GM20000 (cell line): ENCODE measurements around the gene SSTR1.

Source experiments
- DNase-seq: peaks from one replicate; pipeline ENCODE4 v3.0.0; 2012; ENCODE audit warnings: low spot score
- TF ChIP-seq, protein P1 (sequence below): IDR thresholded peaks from 2 replicates; pipeline ENCODE4 v1.5.1; 2012; ENCODE audit warnings: mild to moderate bottlenecking, control low read depth; ENCODE audit errors: extremely low read depth, missing control alignments

Gene SSTR1

DNA sequence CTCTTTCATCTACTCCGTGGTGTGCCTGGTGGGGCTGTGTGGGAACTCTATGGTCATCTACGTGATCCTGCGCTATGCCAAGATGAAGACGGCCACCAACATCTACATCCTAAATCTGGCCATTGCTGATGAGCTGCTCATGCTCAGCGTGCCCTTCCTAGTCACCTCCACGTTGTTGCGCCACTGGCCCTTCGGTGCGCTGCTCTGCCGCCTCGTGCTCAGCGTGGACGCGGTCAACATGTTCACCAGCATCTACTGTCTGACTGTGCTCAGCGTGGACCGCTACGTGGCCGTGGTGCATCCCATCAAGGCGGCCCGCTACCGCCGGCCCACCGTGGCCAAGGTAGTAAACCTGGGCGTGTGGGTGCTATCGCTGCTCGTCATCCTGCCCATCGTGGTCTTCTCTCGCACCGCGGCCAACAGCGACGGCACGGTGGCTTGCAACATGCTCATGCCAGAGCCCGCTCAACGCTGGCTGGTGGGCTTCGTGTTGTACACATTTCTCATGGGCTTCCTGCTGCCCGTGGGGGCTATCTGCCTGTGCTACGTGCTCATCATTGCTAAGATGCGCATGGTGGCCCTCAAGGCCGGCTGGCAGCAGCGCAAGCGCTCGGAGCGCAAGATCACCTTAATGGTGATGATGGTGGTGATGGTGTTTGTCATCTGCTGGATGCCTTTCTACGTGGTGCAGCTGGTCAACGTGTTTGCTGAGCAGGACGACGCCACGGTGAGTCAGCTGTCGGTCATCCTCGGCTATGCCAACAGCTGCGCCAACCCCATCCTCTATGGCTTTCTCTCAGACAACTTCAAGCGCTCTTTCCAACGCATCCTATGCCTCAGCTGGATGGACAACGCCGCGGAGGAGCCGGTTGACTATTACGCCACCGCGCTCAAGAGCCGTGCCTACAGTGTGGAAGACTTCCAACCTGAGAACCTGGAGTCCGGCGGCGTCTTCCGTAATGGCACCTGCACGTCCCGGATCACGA lies 2.2 kb downstream of the SSTR1 start:
- no peak for DNase-seq
- TF ChIP-seq, protein P1, sequence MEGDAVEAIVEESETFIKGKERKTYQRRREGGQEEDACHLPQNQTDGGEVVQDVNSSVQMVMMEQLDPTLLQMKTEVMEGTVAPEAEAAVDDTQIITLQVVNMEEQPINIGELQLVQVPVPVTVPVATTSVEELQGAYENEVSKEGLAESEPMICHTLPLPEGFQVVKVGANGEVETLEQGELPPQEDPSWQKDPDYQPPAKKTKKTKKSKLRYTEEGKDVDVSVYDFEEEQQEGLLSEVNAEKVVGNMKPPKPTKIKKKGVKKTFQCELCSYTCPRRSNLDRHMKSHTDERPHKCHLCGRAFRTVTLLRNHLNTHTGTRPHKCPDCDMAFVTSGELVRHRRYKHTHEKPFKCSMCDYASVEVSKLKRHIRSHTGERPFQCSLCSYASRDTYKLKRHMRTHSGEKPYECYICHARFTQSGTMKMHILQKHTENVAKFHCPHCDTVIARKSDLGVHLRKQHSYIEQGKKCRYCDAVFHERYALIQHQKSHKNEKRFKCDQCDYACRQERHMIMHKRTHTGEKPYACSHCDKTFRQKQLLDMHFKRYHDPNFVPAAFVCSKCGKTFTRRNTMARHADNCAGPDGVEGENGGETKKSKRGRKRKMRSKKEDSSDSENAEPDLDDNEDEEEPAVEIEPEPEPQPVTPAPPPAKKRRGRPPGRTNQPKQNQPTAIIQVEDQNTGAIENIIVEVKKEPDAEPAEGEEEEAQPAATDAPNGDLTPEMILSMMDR, result no peak

DNA sequence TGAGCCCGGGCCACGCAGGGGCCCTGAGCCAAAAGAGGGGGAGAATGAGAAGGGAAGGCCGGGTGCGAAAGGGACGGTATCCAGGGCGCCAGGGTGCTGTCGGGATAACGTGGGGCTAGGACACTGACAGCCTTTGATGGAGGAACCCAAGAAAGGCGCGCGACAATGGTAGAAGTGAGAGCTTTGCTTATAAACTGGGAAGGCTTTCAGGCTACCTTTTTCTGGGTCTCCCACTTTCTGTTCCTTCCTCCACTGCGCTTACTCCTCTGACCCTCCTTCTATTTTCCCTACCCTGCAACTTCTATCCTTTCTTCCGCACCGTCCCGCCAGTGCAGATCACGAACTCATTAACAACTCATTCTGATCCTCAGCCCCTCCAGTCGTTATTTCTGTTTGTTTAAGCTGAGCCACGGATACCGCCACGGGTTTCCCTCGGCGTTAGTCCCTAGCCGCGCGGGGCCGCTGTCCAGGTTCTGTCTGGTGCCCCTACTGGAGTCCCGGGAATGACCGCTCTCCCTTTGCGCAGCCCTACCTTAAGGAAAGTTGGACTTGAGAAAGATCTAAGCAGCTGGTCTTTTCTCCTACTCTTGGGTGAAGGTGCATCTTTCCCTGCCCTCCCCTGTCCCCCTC lies 3.0 kb downstream of the SSTR1 start:
- TF ChIP-seq, protein P1, result no peak
- DNase-seq, result no peak

DNA sequence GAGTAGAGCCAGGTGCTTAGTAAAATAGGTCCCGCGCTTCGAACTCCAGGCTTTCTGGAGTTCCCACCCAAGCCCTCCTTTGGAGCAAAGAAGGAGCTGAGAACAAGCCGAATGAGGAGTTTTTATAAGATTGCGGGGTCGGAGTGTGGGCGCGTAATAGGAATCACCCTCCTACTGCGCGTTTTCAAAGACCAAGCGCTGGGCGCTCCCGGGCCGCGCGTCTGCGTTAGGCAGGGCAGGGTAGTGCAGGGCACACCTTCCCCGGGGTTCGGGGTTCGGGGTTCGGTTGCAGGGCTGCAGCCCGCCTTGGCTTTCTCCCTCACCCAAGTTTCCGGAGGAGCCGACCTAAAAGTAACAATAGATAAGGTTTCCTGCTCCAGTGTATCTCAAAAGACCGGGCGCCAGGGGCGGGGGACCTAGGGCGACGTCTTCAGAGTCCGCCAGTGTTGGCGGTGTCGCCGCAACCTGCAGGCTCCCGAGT lies 3.6 kb downstream of the SSTR1 start:
- TF ChIP-seq, protein P1, result no peak
- DNase-seq, result no peak

DNA sequence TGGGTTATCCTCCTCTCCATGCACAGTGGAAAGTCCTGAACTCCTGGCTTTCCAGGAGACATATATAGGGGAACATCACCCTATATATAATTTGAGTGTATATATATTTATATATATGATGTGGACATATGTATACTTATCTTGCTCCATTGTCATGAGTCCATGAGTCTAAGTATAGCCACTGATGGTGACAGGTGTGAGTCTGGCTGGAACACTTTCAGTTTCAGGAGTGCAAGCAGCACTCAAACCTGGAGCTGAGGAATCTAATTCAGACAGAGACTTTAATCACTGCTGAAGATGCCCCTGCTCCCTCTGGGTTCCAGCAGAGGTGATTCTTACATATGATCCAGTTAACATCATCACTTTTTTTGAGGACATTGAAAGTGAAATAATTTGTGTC lies 4.4 kb downstream of the SSTR1 start:
- TF ChIP-seq, protein P1, result no peak
- no peak for DNase-seq

DNA sequence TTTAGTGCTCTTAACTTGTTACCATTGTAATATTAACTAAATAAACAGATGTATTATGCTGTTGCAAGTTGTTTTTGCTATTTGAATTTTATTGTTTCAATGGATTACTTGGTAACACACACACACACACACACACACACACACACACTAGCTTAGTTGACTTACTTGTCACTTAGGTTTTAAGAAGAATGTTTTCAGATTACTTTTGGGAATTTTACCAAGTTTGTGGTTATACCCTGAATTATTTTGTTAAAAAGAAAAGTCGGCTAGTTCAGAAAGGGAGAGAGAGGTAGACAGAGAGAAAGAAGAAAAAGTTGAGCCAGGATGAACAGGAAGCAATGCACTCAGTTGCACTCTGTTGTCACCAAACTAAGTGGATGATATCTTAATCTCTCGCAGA lies 5.3 kb downstream of the SSTR1 start:
- no peak for DNase-seq
- TF ChIP-seq, protein P1, result no peak

DNA sequence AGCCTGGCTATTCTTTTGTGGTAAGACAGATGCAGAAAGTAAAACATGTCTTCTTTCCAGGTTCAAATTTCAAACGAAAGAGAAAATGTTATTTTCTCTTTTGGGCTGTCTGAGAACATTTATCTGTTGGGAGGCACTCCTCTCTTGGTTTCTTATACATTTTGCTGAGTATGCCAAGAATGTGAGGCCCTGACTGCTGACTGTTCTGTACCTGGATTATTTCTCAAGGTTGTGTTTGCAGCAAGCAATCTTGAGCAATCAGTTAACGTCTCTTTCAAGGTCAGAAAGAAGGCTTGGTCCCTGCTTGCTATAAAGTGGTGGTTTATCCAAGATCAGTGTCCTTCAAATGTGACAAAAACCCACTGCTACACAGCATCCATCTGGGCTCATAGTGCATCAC lies 9.8 kb downstream of the SSTR1 start:
- no peak for DNase-seq
- TF ChIP-seq, protein P1, result no peak

DNA sequence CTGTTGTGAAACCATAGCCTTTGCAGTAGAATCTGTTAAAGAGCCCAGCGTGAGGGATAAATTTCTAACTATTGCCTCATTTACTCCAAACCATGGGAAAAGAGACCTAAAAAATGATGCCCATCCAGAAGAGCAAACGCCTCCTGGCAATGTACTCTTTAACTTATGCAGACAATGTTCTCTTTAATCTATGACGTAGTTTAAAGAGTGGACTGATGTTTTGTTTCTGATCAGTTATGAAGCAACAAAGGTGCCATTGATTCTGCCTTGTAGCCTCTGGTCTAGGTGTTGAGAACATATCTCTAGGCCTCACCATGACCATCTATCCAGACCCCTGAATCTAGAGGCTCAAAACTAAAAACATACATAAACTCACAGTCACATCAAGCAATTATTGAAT lies 13.4 kb downstream of the SSTR1 start:
- no peak for DNase-seq
- TF ChIP-seq, protein P1, result no peak
